HepG2 (cell line): Measurements from ENCODE around the gene PSMC5. TPM values are rescaled to one million over a fixed set of nuclear protein-coding genes. Genes with fewer than 3 reads are reported as not detected.

Experiments used
- ATAC-seq: fragments of 200-7000 bp; cut with Tn5 transposase; 3 replicates; pipeline ENCODE4 v1.9.1; 2020; ENCODE audit warnings: mild to moderate bottlenecking, moderate library complexity
- BruUV-seq: library from RNA; stranded (reverse); fragments of 400-500 nt; replicated peaks from 2 replicates; lab custom pipeline; 2021; lab: Mats Ljungman, UMichigan
- CTCF ChIA-PET: fragments of 300-600 bp; formaldehyde crosslinking; extraction: SDS; loops from one replicate; lab custom pipeline; 2021; ENCODE audit warnings: low total read pairs, inconsistent platforms, low intra/inter-chr PET ratio; lab: Yijun Ruan, JAX
- POLR2A ChIA-PET: fragments of 350-600 bp; sonication (Branson Sonifier 250); formaldehyde crosslinking; loops from one replicate; lab custom pipeline; 2020; ENCODE audit warnings: antibody characterized with exemption, inconsistent platforms; lab: Yijun Ruan, JAX
- DNase-seq: peaks from one replicate; pipeline ENCODE4 v3.0.0-alpha.2; 2015; ENCODE audit warnings: low spot score
- FAIRE-seq: peaks from 3 replicates; lab custom pipeline; 2011; peaks lifted over from hg19 to GRCh38; lab: Jason Lieb, UNC
- H2AFZ ChIP-seq: one replicate; pipeline ENCODE4 v1.6.1; 2011; ENCODE audit warnings: low read length, inconsistent platforms
- H3K27ac ChIP-seq: fragments of 300-600 bp; 3 replicates; pipeline ENCODE4 v1.8.0; 2011; ENCODE audit warnings: mixed run types, mild to moderate bottlenecking, mixed read lengths, low read length, inconsistent platforms; ENCODE audit not compliant: insufficient read depth; ENCODE audit errors: extremely low read length
- H3K27me3 ChIP-seq, 2 experiments: fragments of 200-600 bp in 1 of 2; 2 replicates in 1 of 2; 3 replicates in 1 of 2; pipeline versions ENCODE4 v1.6.0 to v1.8.0; 2011; ENCODE audit warnings: low read length in 2 of 2, mild to moderate bottlenecking in 2 of 2, moderate library complexity in 2 of 2, inconsistent platforms in 1 of 2; ENCODE audit not compliant: insufficient read depth in 2 of 2, control insufficient read depth in 1 of 2
- H3K36me3 ChIP-seq, 2 experiments: fragments of 200-600 bp in 1 of 2; replicated peaks in 1 of 2; 2 replicates in 1 of 2; 3 replicates in 1 of 2; pipeline versions ENCODE4 v1.5.1 to v1.8.0; 2011; ENCODE audit warnings: low read length in 2 of 2, inconsistent platforms in 1 of 2; ENCODE audit not compliant: insufficient read depth in 2 of 2, control insufficient read depth in 1 of 2
- H3K4me1 ChIP-seq: 2 replicates; pipeline ENCODE4 v1.5.1; 2012; ENCODE audit warnings: low read length, inconsistent platforms; ENCODE audit not compliant: insufficient read depth
- H3K4me2 ChIP-seq: 2 replicates; pipeline ENCODE4 v1.6.0; 2011; ENCODE audit warnings: low read depth, low read length, inconsistent platforms
- H3K4me3 ChIP-seq, 3 experiments: fragments of 200-600 bp in 1 of 3; sonication (generic), shearing (Covaris generic) in 1 of 3; replicated peaks in 1 of 3; 2 replicates each; pipeline ENCODE4 v1.5.1; 2011 to 2016; ENCODE audit warnings: low read length in 3 of 3, inconsistent platforms in 2 of 3, low read depth in 2 of 3, mild to moderate bottlenecking in 2 of 3, control low read depth in 1 of 3, mixed read lengths in 1 of 3; ENCODE audit not compliant: insufficient read depth in 1 of 3
- H3K79me2 ChIP-seq: one replicate; pipeline ENCODE4 v1.6.1; 2011; ENCODE audit warnings: low read length, inconsistent platforms; ENCODE audit not compliant: insufficient read depth
- H3K9ac ChIP-seq: 2 replicates; pipeline ENCODE4 v1.6.0; 2011; ENCODE audit warnings: mild to moderate bottlenecking, low read depth, low read length, inconsistent platforms; ENCODE audit not compliant: insufficient read depth
- H3K9me3 ChIP-seq: 2 replicates; pipeline ENCODE4 v1.5.1; 2012; ENCODE audit warnings: mild to moderate bottlenecking, low read length
- H4K20me1 ChIP-seq: 2 replicates; pipeline ENCODE4 v1.6.0; 2011; ENCODE audit warnings: inconsistent platforms, mild to moderate bottlenecking, low read length, moderate library complexity; ENCODE audit not compliant: insufficient read depth
- CHCHD3 ChIP-seq: sonication (generic); formaldehyde crosslinking; IDR thresholded peaks from 2 replicates; pipeline ENCODE4 v1.8.0; 2022; ENCODE audit warnings: mild to moderate bottlenecking, missing genetic modification reagents, moderate library complexity
- HNRNPK ChIP-seq: fragments of 200-400 bp; formaldehyde crosslinking; IDR thresholded peaks from 2 replicates; pipeline ENCODE4 v1.6.1; 2018; ENCODE audit warnings: low read length, low read depth, moderate library complexity, mild to moderate bottlenecking; ENCODE audit not compliant: poor library complexity, severe bottlenecking
- MLXIP ChIP-seq: sonication (generic); formaldehyde crosslinking; IDR thresholded peaks from 2 replicates; pipeline ENCODE4 v1.9.0; 2021; ENCODE audit warnings: missing genetic modification reagents, borderline replicate concordance
- NFE2L1 ChIP-seq: sonication (generic); formaldehyde crosslinking; IDR thresholded peaks from 2 replicates; pipeline ENCODE4 v1.4.0; 2020; ENCODE audit warnings: missing genetic modification reagents, mild to moderate bottlenecking, borderline replicate concordance
- ONECUT2 ChIP-seq: sonication (generic); formaldehyde crosslinking; IDR thresholded peaks from 2 replicates; pipeline ENCODE4 v1.4.0; 2020; ENCODE audit warnings: missing genetic modification reagents
- POLR2A ChIP-seq, 2 experiments: IDR thresholded peaks; 2 replicates each; pipeline ENCODE4 v1.6.1; 2011; ENCODE audit warnings: low read depth in 2 of 2, low read length in 2 of 2, mild to moderate bottlenecking in 1 of 2, moderate library complexity in 1 of 2; ENCODE audit not compliant: insufficient read depth in 1 of 2
- SCMH1 ChIP-seq: sonication (generic); formaldehyde crosslinking; IDR thresholded peaks from 2 replicates; pipeline ENCODE4 v1.9.0; 2021; ENCODE audit warnings: missing genetic modification reagents, mild to moderate bottlenecking, borderline replicate concordance
- ZFX ChIP-seq: sonication (generic); formaldehyde crosslinking; IDR thresholded peaks from 2 replicates; pipeline ENCODE4 v1.4.0; 2020; ENCODE audit warnings: mild to moderate bottlenecking, low read depth, missing genetic modification reagents, moderate library complexity
- ZNF292 ChIP-seq: sonication (generic); formaldehyde crosslinking; IDR thresholded peaks from 2 replicates; pipeline ENCODE4 v1.8.1; 2022; ENCODE audit warnings: mild to moderate bottlenecking, low read depth, missing genetic modification reagents, borderline replicate concordance
- ZNF430 ChIP-seq: sonication (generic); formaldehyde crosslinking; IDR thresholded peaks from 2 replicates; pipeline ENCODE4 v1.9.0; 2021; ENCODE audit warnings: mild to moderate bottlenecking, missing genetic modification reagents
- ZNF569 ChIP-seq: sonication (generic); formaldehyde crosslinking; IDR thresholded peaks from 2 replicates; pipeline ENCODE4 v1.5.0; 2020; ENCODE audit warnings: mild to moderate bottlenecking, missing genetic modification reagents, moderate library complexity, borderline replicate concordance
- ZNF7 ChIP-seq: IDR thresholded peaks from 2 replicates; pipeline ENCODE4 v1.6.1; 2016; ENCODE audit warnings: missing biosample characterization, missing genetic modification reagents
- WGBS: methylation state at CpG from one replicate; pipeline ENCODE4 v1.1.6; 2017; ENCODE audit warnings: low lambda C conversion rate; 5-methylcytosine and 5-hydroxymethylcytosine counted together
- in situ Hi-C: cut with HindIII; loops from 2 replicates; pipeline ENCODE4 v1.10.0; 2017; ENCODE audit warnings: low pct_unique_long_range_greater_than_20kb; ENCODE audit not compliant: extremely low pct_ligation_motif_present
- intact Hi-C: fragments of 100-400 bp; cut with micrococcal nuclease; formaldehyde crosslinking; loops from one replicate; pipeline ENCODE4 v1.10.0; 2022; ENCODE audit not compliant: unreplicated experiment
- polyA plus RNA-seq, 8 experiments: library from polyadenylated mRNA; depleted of rRNA in 3 of 8; stranded (reverse) in 7 of 8; unstranded in 1 of 8; fragments of >200 nt; fragmentation: Illumina TruSeq in 4 of 8; extraction: Trizol in 4 of 8; gene quantifications; 2 replicates each; pipeline versions ENCODE4 v1.2.1 to v1.2.3, GENCODE V29; 2011 to 2016; ENCODE audit warnings: low read depth in 4 of 8, missing spikeins in 1 of 8, mixed read lengths in 1 of 8; ENCODE audit not compliant: insufficient read depth in 1 of 8
- total RNA-seq, 5 experiments: library from RNA; depleted of rRNA; stranded (reverse); fragments of >200 nt; fragmentation: Illumina TruSeq; extraction: Trizol; gene quantifications; 2 replicates each; pipeline ENCODE4 v1.2.3, GENCODE V29; 2016; ENCODE audit warnings: low read depth in 1 of 5

PSMC5 gene
- total and polyA plus RNA-seq, 2 of the 13 experiments (the other 11 are each of a cell fraction or from before 2014, with no cell fraction given), result 35.3 to 128 TPM

- H3K79me2 ChIP-seq, result peaks cover 26% of the 10 kb centered on the region
- TF ChIP-seq ZNF7 (CRISPR knock-in tag) (no peak), ZNF430 (CRISPR knock-in tag) (no peak), POLR2A (IDR thresholded peaks at IDR 0.05; ENCODE audit: insufficient read depth in 1 of 2, low read depth in 2 of 2, low read length in 2 of 2) (peak in 1 of 2 experiments; percentile 22; a peak in 2 of 4 replicates), NFE2L1 (CRISPR knock-in tag) (no peak), HNRNPK (no peak), CHCHD3 (CRISPR knock-in tag) (0 out of 2 replicates have a peak, but pooled peaks have one; percentile 37), MLXIP (no peak), ONECUT2 (no peak), ZFX (no peak), SCMH1 (CRISPR knock-in tag) (no peak), ZNF292 (CRISPR knock-in tag) (no peak), ZNF569 (CRISPR knock-in tag) (no peak)
- POLR2A ChIA-PET, result interaction anchor here (2.9 to 5.2 kb wide), 2 partner anchors 9 to 59 kb away, joined by 13 to 30 read pairs; partner anchors contain the start of genes CCDC47 and DDX42
- H3K4me1 ChIP-seq, result peaks cover 19% of the 10 kb centered on the region
- CTCF ChIA-PET, result no interaction called here
- BruUV-seq, result no TSS peak
- no peaks in the 10 kb centered on the region for H3K9me3 ChIP-seq
- FAIRE-seq, result no peak
- no peak for DNase-seq
- H3K9ac ChIP-seq, result no peak overlapping the region
- no peak overlapping the region for H3K4me3 ChIP-seq
- no peak overlapping the region for H2AFZ ChIP-seq
- intact Hi-C loops, result no loop called here
- in situ Hi-C loops, result no loop called here
- peaks cover 58 to 79% of the 10 kb centered on the region in 2 experiments for H3K36me3 ChIP-seq
- 0 out of 2 replicates have a peak, but pooled peaks cover 2% of the 10 kb centered on the region for H4K20me1 ChIP-seq
- H3K27me3 ChIP-seq, result no peaks in the 10 kb centered on the region; a peak in 1 of 5 replicates
- no peak overlapping the region for H3K27ac ChIP-seq
- no peak for ATAC-seq
- no peak overlapping the region for H3K4me2 ChIP-seq
- whole genome bisulfite sequencing, result 98% methylated on average over 5 of the region's 5 CpGs
Measured at GRCh38 chr17:63832014-63832413, 4.8 kb downstream of the PSMC5 start.
